ENCODE results near the gene NT5C2. TPM values are rescaled to one million over a fixed set of nuclear protein-coding genes. Genes with fewer than 3 reads are reported as not detected.

NT5C2 gene
- total RNA-seq, 4 donors from 2014 or later, result 36.0 to 53.6 (median 40.8) TPM

GRCh38 chr10:103042908-103043307 lies 150.2 kb downstream of the NT5C2 start:
- DNase-seq (ENCODE audit: low spot score in 2 of 2), result no peak
- TF ChIP-seq POLR2A (IDR thresholded peaks at IDR 0.05) (no peak), CTCF (IDR thresholded peaks at IDR 0.05) (no peak)
- intact Hi-C loops (cut with DNase I; ENCODE audit: low total_unique reads), result no loop called here
- 94 to 95% methylated on average over 7 of the region's 7 CpGs for WGBS, 2 donors
- H3K4me3 ChIP-seq (ENCODE audit: low read depth, poor library complexity, severe bottlenecking), result no peak overlapping the region

- TF ChIP-seq POLR2A (IDR thresholded peaks at IDR 0.05) (no peak), CTCF (IDR thresholded peaks at IDR 0.05) (no peak)
- 69 to 77% methylated on average over 5 of the region's 5 CpGs for WGBS, 2 donors
- intact Hi-C loops (cut with DNase I; ENCODE audit: low total_unique reads), result no loop called here
- no peak overlapping the region for H3K4me3 ChIP-seq (ENCODE audit: low read depth, poor library complexity, severe bottlenecking)
- DNase-seq (ENCODE audit: low spot score in 2 of 2), result no peak
Observed at GRCh38 chr10:103042129-103042528, 150.9 kb downstream of the NT5C2 start.

GRCh38 chr10:103041391-103041790 lies 151.7 kb downstream of the NT5C2 start:
- no peak overlapping the region for H3K4me3 ChIP-seq (ENCODE audit: low read depth, poor library complexity, severe bottlenecking)
- intact Hi-C loops (cut with DNase I; ENCODE audit: low total_unique reads), result no loop called here
- TF ChIP-seq POLR2A (IDR thresholded peaks at IDR 0.05) (no peak), CTCF (IDR thresholded peaks at IDR 0.05) (no peak)
- 92% methylated on average over 6 of the region's 6 CpGs for WGBS, 2 donors
- DNase-seq (ENCODE audit: low spot score in 2 of 2), result no peak

- intact Hi-C loops (cut with DNase I; ENCODE audit: low total_unique reads), result no loop called here
- TF ChIP-seq POLR2A (IDR thresholded peaks at IDR 0.05) (no peak), CTCF (IDR thresholded peaks at IDR 0.05) (no peak)
- WGBS, 2 donors, result 85 to 86% methylated on average over 4 of the region's 4 CpGs
- H3K4me3 ChIP-seq (ENCODE audit: low read depth, poor library complexity, severe bottlenecking), result no peak overlapping the region
- DNase-seq (ENCODE audit: low spot score in 2 of 2), result no peak
Observed at GRCh38 chr10:103040418-103040817, 152.7 kb downstream of the NT5C2 start.

GRCh38 chr10:103038570-103038969 lies 154.5 kb downstream of the NT5C2 start:
- DNase-seq (ENCODE audit: low spot score in 2 of 2), result no peak
- H3K4me3 ChIP-seq (ENCODE audit: low read depth, poor library complexity, severe bottlenecking), result no peak overlapping the region
- intact Hi-C loops (cut with DNase I; ENCODE audit: low total_unique reads), result no loop called here
- WGBS, 2 donors, result 79 to 88% methylated on average over 2 of the region's 2 CpGs
- no peak for TF ChIP-seq CTCF (IDR thresholded peaks at IDR 0.05)
- no peak for TF ChIP-seq POLR2A (IDR thresholded peaks at IDR 0.05)

Other genes starting within 250 kb of the NT5C2 start
- gene RPEL1, start 52.6 kb upstream of the NT5C2 start, total RNA-seq, result not detected
- gene INA, start 83.9 kb upstream of the NT5C2 start, total RNA-seq, result 1 to 10 TPM in 2 of 4 donors, under 1 TPM in 2; 0.30 to 2.5 (median 1.1) TPM
- gene PCGF6, start 157.9 kb upstream of the NT5C2 start, total RNA-seq, result 10 to 100 TPM in 1 of 4 donors, 1 to 10 TPM in 3; 5.4 to 10.9 (median 7.0) TPM
- gene TAF5, start 174.7 kb upstream of the NT5C2 start, total RNA-seq, result 1 to 10 TPM; 4.1 to 8.9 (median 6.1) TPM
- gene ATP5MK, start 203.2 kb upstream of the NT5C2 start, total RNA-seq, result 100 to 1,000 TPM in 3 of 4 donors, 10 to 100 TPM in 1; 56.0 to 222 (median 152) TPM
- 10 to 100 TPM; 14.2 to 23.1 (median 20.5) TPM for gene PDCD11, start 203.4 kb upstream of the NT5C2 start, total RNA-seq

Data from lower leg skin (tissue), 4 donors.